GM23248 (cell line): ENCODE results near the gene WDSUB1. TPM values are rescaled to one million over a fixed set of nuclear protein-coding genes. Genes with fewer than 3 reads are reported as not detected.

ENCODE experiments used
- DNase-seq: peaks from one replicate; pipeline ENCODE4 v3.0.0-alpha.2; 2015
- H2AFZ ChIP-seq: fragments of 200-600 bp; sonication (generic); 2 replicates; pipeline ENCODE4 v1.6.1; 2016; ENCODE audit warnings: antibody characterized with exemption
- H3F3A ChIP-seq: fragments of 200-600 bp; sonication (generic); 2 replicates; pipeline ENCODE4 v1.6.1; 2016; ENCODE audit warnings: mild to moderate bottlenecking, antibody characterized with exemption, mixed run types; ENCODE audit not compliant: insufficient read depth
- H3K27ac ChIP-seq: fragments of 200-600 bp; sonication (generic); 2 replicates; pipeline ENCODE4 v1.5.1; 2016; ENCODE audit warnings: mild to moderate bottlenecking
- H3K27me3 ChIP-seq: fragments of 200-600 bp; sonication (generic); replicated peaks from 2 replicates; pipeline ENCODE4 v1.6.1; 2016; ENCODE audit warnings: mild to moderate bottlenecking; ENCODE audit not compliant: insufficient read depth
- H3K36me3 ChIP-seq: fragments of 200-600 bp; sonication (generic); 2 replicates; pipeline ENCODE4 v1.6.1; 2016; ENCODE audit warnings: low read depth, mild to moderate bottlenecking
- H3K4me1 ChIP-seq: fragments of 200-600 bp; sonication (generic); 2 replicates; pipeline ENCODE4 v1.6.1; 2016; ENCODE audit warnings: mild to moderate bottlenecking; ENCODE audit not compliant: insufficient read depth
- H3K4me2 ChIP-seq: fragments of 200-600 bp; sonication (generic); one replicate; pipeline ENCODE4 v1.6.1; 2016; ENCODE audit warnings: mild to moderate bottlenecking; ENCODE audit not compliant: unreplicated experiment
- H3K4me3 ChIP-seq: fragments of 200-600 bp; sonication (generic); 2 replicates; pipeline ENCODE4 v1.5.1; 2016; ENCODE audit warnings: mild to moderate bottlenecking
- H3K79me2 ChIP-seq: fragments of 200-600 bp; sonication (generic); 2 replicates; pipeline ENCODE4 v1.6.1; 2016; ENCODE audit warnings: mild to moderate bottlenecking; ENCODE audit not compliant: insufficient read depth
- H3K9ac ChIP-seq: fragments of 200-600 bp; sonication (generic); 2 replicates; pipeline ENCODE4 v1.6.1; 2016; ENCODE audit warnings: mild to moderate bottlenecking
- H3K9me2 ChIP-seq: fragments of 200-600 bp; sonication (generic); 2 replicates; pipeline ENCODE4 v1.6.1; 2016; ENCODE audit warnings: mixed run types, mild to moderate bottlenecking, moderate library complexity; ENCODE audit not compliant: insufficient read depth
- H3K9me3 ChIP-seq: fragments of 200-600 bp; sonication (generic); one replicate; pipeline ENCODE4 v1.6.1; 2017; ENCODE audit warnings: low read depth
- H4K20me1 ChIP-seq: fragments of 200-600 bp; sonication (generic); 2 replicates; pipeline ENCODE4 v1.6.0; 2016; ENCODE audit not compliant: insufficient read depth
- EZH2 ChIP-seq: fragments of 200-600 bp; sonication (generic); IDR thresholded peaks from 2 replicates; pipeline ENCODE4 v1.6.1; 2018; ENCODE audit warnings: antibody characterized with exemption, mild to moderate bottlenecking; ENCODE audit not compliant: insufficient read depth, poor library complexity, severe bottlenecking
- EZH2phosphoT487 ChIP-seq: fragments of 200-600 bp; sonication (generic); IDR thresholded peaks from 2 replicates; pipeline ENCODE4 v1.6.1; 2018; ENCODE audit warnings: antibody characterized with exemption, moderate library complexity, mild to moderate bottlenecking, low read depth; ENCODE audit not compliant: insufficient read depth
- WGBS, 2 experiments: methylation state at CpG; one replicate each; pipeline ENCODE4 v1.1.6; 2015 to 2017; ENCODE audit warnings: low lambda C conversion rate in 2 of 2, low coverage in 1 of 2; ENCODE audit errors: missing lambda C conversion rate in 2 of 2; 5-methylcytosine and 5-hydroxymethylcytosine counted together
- in situ Hi-C: fragments of 300-500 bp; cut with MboI; formaldehyde crosslinking; loops from 2 replicates; pipeline ENCODE4 v1.15.0; 2020
- polyA plus RNA-seq: library from polyadenylated mRNA; unstranded; fragments of >200 nt; fragmentation: Nextera tagmentation; extraction: Ambion mirVana; gene quantifications from 2 replicates; pipeline ENCODE4 v1.2.1, GENCODE V29; 2016
- total RNA-seq: library from RNA; depleted of rRNA; stranded (reverse); fragments of >200 nt; shearing (Covaris generic); gene quantifications from 2 replicates; pipeline ENCODE4 v1.2.3, GENCODE V29; 2014

The WDSUB1 gene
- total and polyA plus RNA-seq, 2 experiments from 2014 or later = 6.7 to 8.4 TPM

GRCh38 chr2:159234868-159235267 is 51.6 kb downstream of the WDSUB1 start:
- in situ Hi-C loops = no loop called here
- no peaks in the 10 kb centered on the region for H3K79me2 ChIP-seq

GRCh38 chr2:159232456-159233170 is 53.9 kb downstream of the WDSUB1 start:
- TF ChIP-seq EZH2phosphoT487 = no peak
- no peak for TF ChIP-seq EZH2
- peaks cover 28% of the 10 kb centered on the region for H3K36me3 ChIP-seq
- no peak overlapping the region for H3K9ac ChIP-seq
- DNase-seq = no peak
- peaks cover 12% of the 10 kb centered on the region for H3K4me1 ChIP-seq
- no peak overlapping the region for H2AFZ ChIP-seq
- no peaks in the 10 kb centered on the region for H4K20me1 ChIP-seq
- peaks cover 14% of the 10 kb centered on the region for H3F3A ChIP-seq
- no peak overlapping the region for H3K4me2 ChIP-seq
- no peak overlapping the region for H3K27ac ChIP-seq
- H3K9me3 ChIP-seq = no peaks in the 10 kb centered on the region
- WGBS, 2 experiments = 47 to 48% methylated on average over 3 of the region's 3 CpGs
- H3K9me2 ChIP-seq = no peaks in the 10 kb centered on the region
- H3K4me3 ChIP-seq = no peak overlapping the region
- H3K79me2 ChIP-seq = no peaks in the 10 kb centered on the region
- no peaks in the 10 kb centered on the region for H3K27me3 ChIP-seq
- in situ Hi-C loops = no loop called here

More at GRCh38 chr2:159234868-159235267, 51.6 kb downstream of the WDSUB1 start:
- Histone ChIP-seq H2AFZ (no peak overlapping the region), H3K9ac (no peak overlapping the region), H3K27ac (no peak overlapping the region), H4K20me1 (no peaks in the 10 kb centered on the region), H3K27me3 (no peaks in the 10 kb centered on the region), H3F3A (no peaks in the 10 kb centered on the region), H3K4me1 (no peaks in the 10 kb centered on the region), H3K9me2 (no peaks in the 10 kb centered on the region), H3K4me2 (no peak overlapping the region), H3K36me3 (peaks cover 32% of the 10 kb centered on the region), H3K9me3 (no peaks in the 10 kb centered on the region), H3K4me3 (no peak overlapping the region)
- 90 to 92% methylated on average over 6 of the region's 6 CpGs for WGBS, 2 experiments
- TF ChIP-seq EZH2phosphoT487 (no peak), EZH2 (no peak)
- no peak for DNase-seq

- Histone ChIP-seq H2AFZ (no peak overlapping the region), H3K9me2 (no peaks in the 10 kb centered on the region), H3F3A (peaks cover 36% of the 10 kb centered on the region), H3K4me3 (no peak overlapping the region), H3K27me3 (no peaks in the 10 kb centered on the region), H3K9ac (no peak overlapping the region), H3K4me1 (peaks cover 29% of the 10 kb centered on the region), H3K4me2 (no peak overlapping the region), H4K20me1 (no peaks in the 10 kb centered on the region), H3K36me3 (peaks cover 21% of the 10 kb centered on the region; the same call in 1 of the 2 replicates), H3K27ac (no peak overlapping the region), H3K9me3 (no peaks in the 10 kb centered on the region), H3K79me2 (no peaks in the 10 kb centered on the region)
- in situ Hi-C loops = no loop called here
- DNase-seq = no peak
- WGBS, 2 experiments = 96 to 99% methylated on average over 18 to 19 of the region's 19 CpGs
- TF ChIP-seq EZH2 (no peak), EZH2phosphoT487 (no peak)
Measured at GRCh38 chr2:159230145-159230877, 56.2 kb downstream of the WDSUB1 start.

- Histone ChIP-seq H3K9me3 (no peaks in the 10 kb centered on the region), H3K27ac (no peak overlapping the region), H3K79me2 (no peaks in the 10 kb centered on the region), H3K4me3 (no peak overlapping the region), H3K4me2 (no peak overlapping the region), H3K27me3 (no peaks in the 10 kb centered on the region), H4K20me1 (no peaks in the 10 kb centered on the region), H3F3A (peaks cover 36% of the 10 kb centered on the region), H2AFZ (no peak overlapping the region), H3K36me3 (peaks cover 14% of the 10 kb centered on the region; the same call in 1 of the 2 replicates), H3K9me2 (no peaks in the 10 kb centered on the region), H3K9ac (no peak overlapping the region), H3K4me1 (peaks cover 29% of the 10 kb centered on the region)
- in situ Hi-C loops = no loop called here
- 99% methylated on average over 15 of the region's 15 CpGs for WGBS, 2 experiments
- no peak for DNase-seq
- TF ChIP-seq EZH2phosphoT487 = no peak
- TF ChIP-seq EZH2 = no peak
Measured at GRCh38 chr2:159229476-159230144, 56.9 kb downstream of the WDSUB1 start.
